Kidney epithelial cell (primary cell): ENCODE measurements around the gene GALK1. TPM values are rescaled to one million over a fixed set of nuclear protein-coding genes. Genes with fewer than 3 reads are reported as not detected.

ENCODE experiments used
- DNase-seq: peaks from one replicate; pipeline ENCODE4 v3.0.0-alpha.2; 2010; ENCODE audit warnings: low read depth
- H3K27me3 ChIP-seq: 2 replicates; pipeline ENCODE4 v1.6.0; 2011; ENCODE audit warnings: low read length; ENCODE audit not compliant: control insufficient read depth, insufficient read depth
- H3K36me3 ChIP-seq: 2 replicates; pipeline ENCODE4 v1.5.1; 2011; ENCODE audit warnings: low read length; ENCODE audit not compliant: control insufficient read depth, insufficient read depth
- H3K4me3 ChIP-seq: 2 replicates; pipeline ENCODE4 v1.5.1; 2011; ENCODE audit warnings: low read depth, mild to moderate bottlenecking, control low read depth, low read length
- CTCF ChIP-seq: IDR thresholded peaks from 2 replicates; pipeline ENCODE4 v1.5.1; 2011; ENCODE audit warnings: mild to moderate bottlenecking, moderate library complexity, low read length, control low read depth, inconsistent platforms; ENCODE audit not compliant: insufficient read depth, poor library complexity, severe bottlenecking
- total RNA-seq: library from RNA; depleted of rRNA; stranded (reverse); fragments of >200 nt; gene quantifications from 2 replicates; pipeline ENCODE4 v1.2.3, GENCODE V29; 2015

GALK1 gene
- total RNA-seq, 1 donor from 2014 or later: 21.2 TPM

- Histone ChIP-seq H3K4me3 (no peak overlapping the region), H3K27me3 (peaks cover 3% of the 10 kb centered on the region), H3K36me3 (no peaks in the 10 kb centered on the region)
- no peak for TF ChIP-seq CTCF
- DNase-seq: no peak
These were observed 16.3 kb downstream of the GALK1 start for GRCh38 chr17:75748706-75749105.

- Histone ChIP-seq H3K36me3 (no peaks in the 10 kb centered on the region), H3K27me3 (no peaks in the 10 kb centered on the region), H3K4me3 (no peak overlapping the region)
- no peak for DNase-seq
- no peak for TF ChIP-seq CTCF
These were observed 21.3 kb downstream of the GALK1 start for GRCh38 chr17:75743625-75744206.

DNA sequence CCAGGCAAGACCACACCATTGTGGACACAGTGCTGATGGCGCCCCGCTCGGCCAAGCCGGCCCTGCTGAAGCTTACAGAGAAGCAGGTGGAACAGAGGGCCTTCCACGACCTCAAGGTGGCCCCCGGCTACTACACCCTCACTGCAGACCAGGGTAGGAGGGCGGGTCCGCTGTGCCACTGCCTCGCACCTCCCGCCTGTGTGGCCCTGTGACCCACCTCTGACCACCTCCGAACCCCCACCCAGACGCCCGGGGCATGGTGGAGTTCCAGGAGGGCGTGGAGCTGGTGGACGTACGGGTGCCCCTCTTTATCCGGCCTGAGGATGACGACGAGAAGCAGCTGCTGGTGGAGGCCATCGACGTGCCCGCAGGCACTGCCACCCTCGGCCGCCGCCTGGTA, 22.7 kb downstream of the GALK1 start:
- no peak for DNase-seq
- Histone ChIP-seq H3K36me3 (no peaks in the 10 kb centered on the region), H3K27me3 (no peaks in the 10 kb centered on the region), H3K4me3 (no peak overlapping the region)
- TF ChIP-seq CTCF: no peak

- TF ChIP-seq CTCF: no peak
- H3K4me3 ChIP-seq: no peak overlapping the region
- no peaks in the 10 kb centered on the region for H3K27me3 ChIP-seq
- DNase-seq: no peak
- no peaks in the 10 kb centered on the region for H3K36me3 ChIP-seq
These were observed 24.3 kb downstream of the GALK1 start for GRCh38 chr17:75740631-75741077.

DNA sequence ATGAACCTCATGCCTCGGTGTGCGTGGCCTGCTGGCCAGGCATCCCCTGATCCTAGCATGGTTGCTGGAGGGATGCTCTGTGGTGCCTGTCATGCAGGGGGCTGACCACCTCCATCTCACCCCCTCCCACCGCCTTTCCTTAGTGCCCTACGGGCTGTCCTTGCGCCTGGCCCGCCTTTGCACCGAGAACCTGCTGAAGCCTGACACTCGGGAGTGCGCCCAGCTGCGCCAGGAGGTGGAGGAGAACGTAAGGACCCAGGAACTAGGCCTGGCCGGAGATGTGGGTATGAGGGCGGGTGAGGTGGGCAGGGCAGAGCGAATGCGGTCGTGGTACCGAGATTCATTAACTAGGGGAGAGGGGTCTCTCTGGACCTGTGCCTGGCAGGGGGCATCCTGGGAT, 24.8 kb downstream of the GALK1 start:
- no peak for DNase-seq
- H3K36me3 ChIP-seq: no peaks in the 10 kb centered on the region
- TF ChIP-seq CTCF: no peak

GRCh38 chr17:75739801-75740200, 25.2 kb downstream of the GALK1 start:
- no peak for DNase-seq
- no peaks in the 10 kb centered on the region for H3K36me3 ChIP-seq
- no peak for TF ChIP-seq CTCF
- H3K4me3 ChIP-seq: no peak overlapping the region
- H3K27me3 ChIP-seq: no peaks in the 10 kb centered on the region

More for the DNA sequence above, 24.8 kb downstream of the GALK1 start:
- Histone ChIP-seq H3K27me3 (no peaks in the 10 kb centered on the region), H3K4me3 (no peak overlapping the region)
